Mammary epithelial cell (primary cell): Measurements from ENCODE around the gene DAG1.

Experiments used
- CTCF ChIP-seq, 2 donors: IDR thresholded peaks in 1 of 2; conservative IDR thresholded peaks in 1 of 2; 2 replicates each; pipeline ENCODE4 v1.5.1; 2011 to 2012; ENCODE audit warnings: inconsistent platforms in 2 of 2, low read length in 2 of 2, mild to moderate bottlenecking in 2 of 2, control low read depth in 1 of 2, low read depth in 1 of 2; ENCODE audit not compliant: insufficient read depth in 1 of 2; ENCODE audit errors: extremely low read depth in 1 of 2
- EZH2 ChIP-seq: IDR thresholded peaks from 2 replicates; pipeline ENCODE4 v1.6.1; 2012; ENCODE audit warnings: low read length, inconsistent platforms, borderline replicate concordance

DNA sequence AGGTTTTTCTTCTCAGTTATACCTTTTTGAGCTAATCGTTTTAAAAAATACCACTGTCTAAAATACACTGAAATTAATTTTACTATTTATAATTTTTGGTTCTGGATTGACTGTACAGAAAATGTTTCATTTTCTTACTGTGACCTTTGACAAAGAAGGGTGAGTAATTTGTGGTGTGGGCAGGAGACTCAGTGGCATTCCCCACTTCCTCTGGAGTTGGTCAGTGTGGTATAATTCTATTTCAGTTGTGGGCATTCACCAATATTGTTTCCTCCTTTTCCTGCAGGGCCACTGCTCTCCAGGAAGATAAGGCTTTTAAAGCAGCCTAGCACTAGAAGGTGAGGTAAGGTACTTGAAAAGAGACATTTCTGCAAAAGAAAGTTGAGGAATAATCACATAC is 6.5 kb downstream of the DAG1 start:
- TF ChIP-seq CTCF (conservative IDR thresholded peaks at IDR 0.05 in 1 of 2, IDR thresholded peaks at IDR 0.05 in 1 of 2; ENCODE audit: extremely low read depth in 1 of 2, insufficient read depth in 1 of 2, low read depth in 1 of 2, low read length in 2 of 2) (no peak), EZH2 (no peak)
